Effector CD8-positive, alpha-beta T cell (primary cell): ENCODE results near the gene NPHP4.

Source experiments
- DNase-seq: peaks from one replicate; lab custom pipeline; 2025; lab: John Stamatoyannopoulos, UW
- total RNA-seq, 4 experiments: gene quantifications; one replicate each; lab custom pipeline; 2026; lab: John Stamatoyannopoulos, UW

The NPHP4 gene
- 15.0 to 27.3 (median 22.2) reads per million in 4 experiments for total RNA-seq

- peak; percentile 99 for DNase-seq
These were observed at the start of gene NPHP4 for GRCh38 chr1:5992026-5992813. NPHP4 (minus strand) TSS chr1:5992425; CDS start chr1:5986289, 6,136 bp downstream.

GRCh38 chr1:6041432-6042062, 49.3 kb upstream of the NPHP4 start:
- peak; percentile 7 for DNase-seq

GRCh38 chr1:6040861-6041415, 48.7 kb upstream of the NPHP4 start:
- DNase-seq = no peak

- DNase-seq = no peak
These were observed 48.2 kb upstream of the NPHP4 start for GRCh38 chr1:6040444-6040843.

GRCh38 chr1:6039031-6039430, 46.8 kb upstream of the NPHP4 start:
- no peak for DNase-seq

GRCh38 chr1:6038603-6039002, 46.4 kb upstream of the NPHP4 start:
- no peak for DNase-seq

- no peak for DNase-seq
These were observed 45.1 kb upstream of the NPHP4 start for GRCh38 chr1:6037338-6037762.

- no peak for DNase-seq
These were observed 43.5 kb upstream of the NPHP4 start for GRCh38 chr1:6035719-6036118.

- DNase-seq = no peak
These were observed 43.1 kb upstream of the NPHP4 start for GRCh38 chr1:6035303-6035702.

- DNase-seq = no peak
These were observed 42.5 kb upstream of the NPHP4 start for GRCh38 chr1:6034750-6035096.

GRCh38 chr1:6033986-6034749, 41.9 kb upstream of the NPHP4 start:
- DNase-seq = peak; percentile 14

- DNase-seq = no peak
These were observed 40.9 kb upstream of the NPHP4 start for GRCh38 chr1:6033124-6033523.

- DNase-seq = no peak
These were observed 38.5 kb upstream of the NPHP4 start for GRCh38 chr1:6030547-6031261.

GRCh38 chr1:6030132-6030531, 37.9 kb upstream of the NPHP4 start:
- no peak for DNase-seq

GRCh38 chr1:6029351-6029750, 37.1 kb upstream of the NPHP4 start:
- DNase-seq = no peak

- DNase-seq = peak; percentile 16
These were observed 36.0 kb upstream of the NPHP4 start for GRCh38 chr1:6028042-6028850.

GRCh38 chr1:6027591-6027990, 35.4 kb upstream of the NPHP4 start:
- DNase-seq = no peak

- DNase-seq = peak; percentile 81
These were observed 34.0 kb upstream of the NPHP4 start for GRCh38 chr1:6026095-6026809.

GRCh38 chr1:6025269-6026094, 33.3 kb upstream of the NPHP4 start:
- no peak for DNase-seq
